ENCODE data around the gene DROSHA.
"Not testable (repeated sequence)": the region's sequence is repeated elsewhere in the genome, so short reads cannot be mapped to it uniquely, and the experiment has no call there.

Gene DROSHA

GRCh38 chr5:31531888-31532547 is at the start of gene DROSHA, which contains the start of gene C5orf22:
TSS of gene DROSHA (minus strand) at chr5:31532093. CDS start at chr5:31529059, 3,034 bp downstream.
TSS of gene C5orf22 (plus strand) at chr5:31532301. CDS start at chr5:31532393, 92 bp downstream.
- peak; percentile 96 for DNase-seq (ENCODE audit: low spot score)

GRCh38 chr5:31579558-31579957 is 47.7 kb upstream of the DROSHA start:
- no peak for DNase-seq (ENCODE audit: low spot score)

GRCh38 chr5:31577438-31577837 is 45.5 kb upstream of the DROSHA start:
- DNase-seq (ENCODE audit: low spot score): no peak

- no peak for DNase-seq (ENCODE audit: low spot score)
Measured at GRCh38 chr5:31574772-31575171, 42.9 kb upstream of the DROSHA start.

GRCh38 chr5:31573494-31574142 is 41.7 kb upstream of the DROSHA start:
- DNase-seq (ENCODE audit: low spot score): no peak

GRCh38 chr5:31569068-31569467 is 37.2 kb upstream of the DROSHA start:
- DNase-seq (ENCODE audit: low spot score): no peak

GRCh38 chr5:31568302-31568835 is 36.5 kb upstream of the DROSHA start:
- no peak for DNase-seq (ENCODE audit: low spot score)

- not testable (repeated sequence) for DNase-seq (ENCODE audit: low spot score)
Measured at GRCh38 chr5:31566362-31566761, 34.5 kb upstream of the DROSHA start.

- DNase-seq (ENCODE audit: low spot score): no peak
Measured at GRCh38 chr5:31563216-31563615, 31.3 kb upstream of the DROSHA start.

- DNase-seq (ENCODE audit: low spot score): no peak
Measured at GRCh38 chr5:31561946-31562345, 30.1 kb upstream of the DROSHA start.

GRCh38 chr5:31559942-31560341 is 28.0 kb upstream of the DROSHA start:
- DNase-seq (ENCODE audit: low spot score): no peak

- DNase-seq (ENCODE audit: low spot score): no peak
Measured at GRCh38 chr5:31556461-31556860, 24.6 kb upstream of the DROSHA start.

- no peak for DNase-seq (ENCODE audit: low spot score)
Measured at GRCh38 chr5:31554552-31554951, 22.7 kb upstream of the DROSHA start.

GRCh38 chr5:31553863-31554262 is 22.0 kb upstream of the DROSHA start:
- DNase-seq (ENCODE audit: low spot score): no peak

- DNase-seq (ENCODE audit: low spot score): no peak
Measured at GRCh38 chr5:31551878-31552277, 20.0 kb upstream of the DROSHA start.

GRCh38 chr5:31549114-31549513 is 17.2 kb upstream of the DROSHA start:
- DNase-seq (ENCODE audit: low spot score): peak; percentile 27

- no peak for DNase-seq (ENCODE audit: low spot score)
Measured at GRCh38 chr5:31537851-31538250, 6.0 kb upstream of the DROSHA start.

- no peak for DNase-seq (ENCODE audit: low spot score)
Measured at GRCh38 chr5:31537349-31537748, 5.5 kb upstream of the DROSHA start.

- DNase-seq (ENCODE audit: low spot score): no peak
Measured at GRCh38 chr5:31536873-31537272, 5.0 kb upstream of the DROSHA start.

- no peak for DNase-seq (ENCODE audit: low spot score)
Measured at GRCh38 chr5:31534527-31535046, 2.7 kb upstream of the DROSHA start.

- DNase-seq (ENCODE audit: low spot score): no peak
Measured at GRCh38 chr5:31531543-31531887, 378 bp downstream of the DROSHA start.

GRCh38 chr5:31530541-31531265 is 1.2 kb downstream of the DROSHA start:
- DNase-seq (ENCODE audit: low spot score): no peak

- DNase-seq (ENCODE audit: low spot score): no peak
Measured at GRCh38 chr5:31523041-31523440, 8.9 kb downstream of the DROSHA start.

All from putamen (tissue), 1 donor.